B cell (primary cell): ENCODE data around the gene ADM2.

Source experiments
- EZH2 ChIP-seq: IDR thresholded peaks from 2 replicates; pipeline ENCODE4 v1.6.1; 2012; ENCODE audit warnings: borderline replicate concordance, low read depth, mild to moderate bottlenecking, moderate library complexity, low read length; ENCODE audit not compliant: insufficient read depth, poor library complexity, severe bottlenecking
- TF ChIP-seq, protein P1 (sequence below): fragments of 200-600 bp; IDR thresholded peaks from one replicate; pipeline ENCODE4 v1.8.0; 2022; ENCODE audit warnings: antibody characterized with exemption, mild to moderate bottlenecking

DNA sequence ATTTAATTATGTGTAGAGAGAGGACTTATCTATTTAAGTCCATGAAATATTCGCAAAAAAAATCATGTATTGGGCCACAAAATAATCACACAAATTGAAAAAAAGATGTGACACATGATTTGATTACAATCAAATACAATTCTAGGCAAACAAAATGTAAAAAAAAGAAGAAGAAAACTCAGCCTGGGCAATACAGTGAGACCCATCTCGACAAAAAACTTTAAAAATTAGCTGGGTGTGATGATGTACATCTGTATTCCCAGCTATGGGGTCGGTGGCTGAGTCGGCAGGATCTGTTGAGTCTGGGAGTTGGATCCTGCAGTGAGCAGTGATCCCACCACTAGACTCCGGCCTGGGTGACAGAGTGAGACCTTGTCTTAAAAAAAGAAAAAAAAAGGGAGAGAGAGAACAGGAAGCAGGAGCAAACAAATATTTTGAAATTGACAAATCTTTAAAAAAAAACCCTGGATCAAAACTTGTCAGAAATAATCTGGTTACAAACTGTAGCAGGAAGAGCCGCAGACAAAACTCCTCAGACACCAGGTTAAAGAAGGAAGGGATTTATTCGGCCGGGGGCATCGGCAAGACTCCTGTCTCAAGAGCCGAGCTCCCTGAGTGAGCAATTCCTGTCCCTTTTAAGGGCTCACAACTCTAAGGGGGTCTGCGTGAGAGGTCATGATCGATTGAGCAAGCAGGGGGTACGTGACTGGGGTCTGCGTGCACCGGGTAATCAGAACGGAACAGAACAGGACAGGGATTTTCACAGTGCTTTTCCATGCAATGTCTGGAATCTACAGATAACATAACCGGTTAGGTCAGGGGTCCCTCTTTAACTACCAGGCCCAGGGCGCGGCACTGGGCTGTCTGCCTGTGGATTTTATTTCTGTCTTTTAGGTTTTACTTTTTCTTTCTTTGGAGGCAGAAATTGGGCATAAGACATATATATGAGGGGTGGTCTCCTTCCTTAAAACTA, 51.8 kb downstream of the ADM2 start:
- TF ChIP-seq, protein P1, sequence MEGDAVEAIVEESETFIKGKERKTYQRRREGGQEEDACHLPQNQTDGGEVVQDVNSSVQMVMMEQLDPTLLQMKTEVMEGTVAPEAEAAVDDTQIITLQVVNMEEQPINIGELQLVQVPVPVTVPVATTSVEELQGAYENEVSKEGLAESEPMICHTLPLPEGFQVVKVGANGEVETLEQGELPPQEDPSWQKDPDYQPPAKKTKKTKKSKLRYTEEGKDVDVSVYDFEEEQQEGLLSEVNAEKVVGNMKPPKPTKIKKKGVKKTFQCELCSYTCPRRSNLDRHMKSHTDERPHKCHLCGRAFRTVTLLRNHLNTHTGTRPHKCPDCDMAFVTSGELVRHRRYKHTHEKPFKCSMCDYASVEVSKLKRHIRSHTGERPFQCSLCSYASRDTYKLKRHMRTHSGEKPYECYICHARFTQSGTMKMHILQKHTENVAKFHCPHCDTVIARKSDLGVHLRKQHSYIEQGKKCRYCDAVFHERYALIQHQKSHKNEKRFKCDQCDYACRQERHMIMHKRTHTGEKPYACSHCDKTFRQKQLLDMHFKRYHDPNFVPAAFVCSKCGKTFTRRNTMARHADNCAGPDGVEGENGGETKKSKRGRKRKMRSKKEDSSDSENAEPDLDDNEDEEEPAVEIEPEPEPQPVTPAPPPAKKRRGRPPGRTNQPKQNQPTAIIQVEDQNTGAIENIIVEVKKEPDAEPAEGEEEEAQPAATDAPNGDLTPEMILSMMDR = no peak
- TF ChIP-seq EZH2 = no peak
